OCI-M1 (cell line): ENCODE data around the gene PFKP.
"Not testable (repeated sequence)": the region's sequence is repeated elsewhere in the genome, so short reads cannot be mapped to it uniquely, and the experiment has no call there.

Source experiments
- DNase-seq: peaks from one replicate; lab custom pipeline; 2025; lab: John Stamatoyannopoulos, UW

The PFKP gene

DNA sequence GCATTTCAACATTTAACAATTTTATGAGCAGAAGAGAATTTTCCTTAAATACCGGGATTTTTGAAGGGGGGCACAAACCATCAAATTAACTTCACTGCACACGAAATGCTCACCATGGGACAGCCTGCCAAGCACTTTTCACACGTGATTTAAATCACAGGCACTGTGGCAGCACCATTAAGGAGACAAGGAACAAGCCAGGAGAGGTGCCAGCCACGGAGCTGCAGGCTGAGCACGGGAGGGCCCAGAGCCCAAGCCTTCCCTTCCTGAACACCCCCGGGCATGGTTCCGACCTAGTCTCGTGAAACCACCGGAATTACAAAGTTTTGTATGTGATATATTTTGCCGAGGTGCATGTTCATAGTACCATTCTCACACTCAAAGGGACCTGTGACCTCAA is 91.8 kb downstream of the PFKP start:
- no peak for DNase-seq

DNA sequence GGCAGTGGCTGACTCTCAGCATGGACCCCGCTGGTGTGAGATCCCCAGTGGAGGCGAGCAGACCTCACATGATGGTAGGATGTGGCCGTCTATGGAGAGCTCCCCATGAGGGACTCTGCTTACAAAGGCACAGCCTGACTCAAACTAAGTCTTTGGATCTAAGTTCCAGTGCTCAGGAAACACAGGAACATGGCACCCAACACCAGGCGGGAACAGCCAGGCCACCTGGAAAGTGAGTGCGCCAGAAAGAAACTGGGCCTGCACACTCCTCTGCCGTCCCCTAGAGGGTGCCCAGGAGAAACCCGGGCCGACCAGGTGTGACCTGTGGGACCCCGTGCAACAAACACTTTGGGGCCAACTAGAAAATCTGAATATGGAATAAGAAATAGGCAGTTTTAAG is 95.2 kb downstream of the PFKP start:
- DNase-seq = no peak

DNA sequence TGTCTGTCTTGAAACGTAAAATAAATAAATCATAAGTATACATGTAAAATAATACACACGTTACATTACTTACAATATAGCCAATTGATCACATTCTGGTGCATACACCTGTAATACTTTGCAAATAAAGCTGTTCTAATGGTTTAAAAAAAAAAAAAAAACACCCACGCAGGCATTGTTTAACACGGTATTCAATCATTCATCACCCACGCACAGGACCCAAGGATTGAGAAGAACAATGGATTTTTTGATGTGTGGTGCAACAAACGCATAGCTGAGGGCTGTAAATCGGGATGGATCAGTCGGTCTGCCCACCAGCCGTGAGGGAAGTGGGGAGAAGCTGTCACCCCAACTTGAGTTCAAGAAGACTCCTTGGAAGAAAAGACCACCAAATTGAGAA is 96.5 kb downstream of the PFKP start:
- no peak for DNase-seq

DNA sequence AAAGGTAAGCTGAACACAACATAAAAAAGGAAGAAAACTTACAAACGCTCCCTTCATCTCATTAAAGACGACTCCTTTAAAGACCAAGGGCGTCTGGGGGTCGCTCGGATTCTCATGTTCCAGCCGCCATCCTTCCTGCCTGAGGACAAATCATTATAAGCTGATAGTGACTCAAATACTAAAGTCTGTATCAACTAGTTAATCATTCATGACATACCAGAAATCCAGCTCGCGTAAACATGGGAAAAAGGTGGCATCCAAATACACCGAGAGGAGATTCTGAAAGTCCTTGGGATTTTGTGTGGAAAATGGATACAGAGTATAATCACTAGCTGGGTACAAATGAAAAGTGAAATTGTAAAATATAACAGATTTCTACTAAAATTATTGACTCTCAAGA is 97.8 kb downstream of the PFKP start:
- no peak for DNase-seq

DNA sequence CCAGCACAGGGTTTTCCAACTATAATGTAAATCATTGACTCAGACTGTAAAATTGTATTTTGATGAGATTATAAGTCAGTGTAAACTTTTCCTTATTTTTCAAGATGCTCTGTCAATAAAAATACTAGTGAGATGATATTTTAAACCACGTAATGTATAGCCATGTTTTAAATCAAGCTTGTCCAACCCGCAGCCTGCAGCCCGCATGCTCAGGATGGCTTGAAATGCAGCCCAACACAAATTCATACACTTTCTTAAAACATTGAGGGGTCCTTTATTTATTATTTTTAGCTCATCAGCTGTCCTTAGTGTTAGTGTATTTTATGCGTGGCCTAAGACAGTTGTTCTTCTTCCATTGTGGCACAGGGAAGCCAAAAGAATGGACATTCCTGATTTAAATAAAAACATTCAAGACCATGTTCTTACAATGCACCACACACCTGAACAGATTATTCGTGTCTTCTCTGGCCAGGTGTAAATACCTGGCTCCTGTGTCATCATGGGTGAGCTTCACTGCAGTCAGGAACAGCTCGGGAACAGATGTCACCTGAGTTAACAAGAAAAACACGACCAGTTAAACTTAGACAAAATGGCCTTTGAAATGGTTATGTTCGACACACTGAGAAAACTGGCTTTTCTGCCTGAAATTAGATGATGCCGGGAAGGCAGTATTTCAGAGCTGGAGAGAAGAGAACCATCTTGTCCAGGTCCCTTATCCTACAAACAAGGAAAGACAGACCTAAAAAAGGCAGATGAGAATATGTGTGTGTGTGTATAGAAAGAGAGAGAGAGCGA is 99.3 kb downstream of the PFKP start:
- DNase-seq = no peak

DNA sequence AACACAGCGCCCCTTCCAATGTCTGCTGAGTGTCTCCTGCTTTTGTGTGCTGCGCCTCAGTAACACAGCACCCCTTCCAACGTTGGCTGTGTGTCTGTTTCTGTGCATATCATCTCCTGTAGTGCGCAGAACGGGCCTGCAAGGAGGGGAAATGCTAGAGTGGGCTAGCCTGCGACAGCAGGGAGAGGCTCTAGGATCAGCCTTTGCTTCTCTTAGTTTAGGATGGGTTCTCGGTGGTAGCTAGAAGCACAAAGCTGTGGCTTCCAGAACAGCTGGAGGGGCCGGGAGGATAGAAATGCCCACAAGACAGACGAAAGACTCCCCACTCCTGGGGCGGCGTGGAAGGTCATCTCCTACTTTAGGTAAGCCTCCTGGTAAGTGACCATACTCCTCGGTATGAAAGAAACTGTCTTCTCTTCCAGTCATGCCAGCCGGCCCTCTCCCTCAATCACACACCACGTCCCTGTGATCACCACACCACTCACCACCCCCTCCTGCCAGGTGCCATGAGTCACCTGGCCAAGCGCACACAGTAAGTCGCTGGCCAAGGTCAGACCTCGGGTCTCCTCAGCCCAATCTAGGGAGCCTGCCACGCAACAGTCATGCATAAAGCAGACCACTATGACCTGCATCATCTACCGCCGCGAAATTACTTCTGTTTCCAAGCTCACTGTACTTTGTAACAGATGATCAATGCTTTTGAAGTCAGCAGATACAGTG is 100.4 kb downstream of the PFKP start:
- DNase-seq = no peak

DNA sequence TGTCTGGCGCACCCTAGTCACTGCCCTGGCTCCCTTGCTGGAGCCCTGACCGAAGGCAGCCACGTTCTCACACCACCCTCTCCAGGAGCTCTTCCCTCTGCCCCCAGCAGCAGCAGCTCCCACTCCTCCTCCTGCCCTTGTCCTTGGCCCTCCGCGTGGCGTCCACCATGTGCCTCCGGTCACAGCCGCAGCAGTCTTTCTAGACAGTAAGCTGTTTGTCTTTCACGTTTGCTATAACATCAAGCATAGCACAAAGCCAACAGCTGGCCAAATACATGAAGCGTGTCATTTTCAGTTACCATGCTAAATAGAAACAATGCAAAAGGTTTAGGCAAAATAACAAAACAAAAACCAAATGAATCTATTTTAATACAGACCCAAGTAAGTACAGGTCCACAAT is 101.9 kb downstream of the PFKP start:
- DNase-seq = no peak

DNA sequence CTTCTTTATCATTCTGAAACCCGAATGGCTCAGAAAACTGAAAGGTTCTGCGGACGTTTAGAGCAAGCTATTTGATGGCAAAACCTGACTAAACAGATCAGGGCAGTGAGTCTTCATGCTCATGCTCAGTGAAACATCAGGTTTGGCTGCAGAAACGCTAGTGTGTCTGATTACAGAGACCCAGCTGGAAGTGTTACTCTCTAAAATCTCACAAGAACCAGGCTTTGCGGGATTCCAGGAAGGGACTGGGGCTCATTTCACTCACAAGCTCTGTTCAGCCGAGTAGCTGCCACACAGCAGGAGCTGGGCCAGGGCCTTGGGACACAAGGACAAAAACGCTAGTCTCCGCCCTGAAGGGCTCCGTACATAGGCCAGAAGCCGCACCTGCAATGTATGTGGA is 102.3 kb downstream of the PFKP start:
- DNase-seq = no peak

DNA sequence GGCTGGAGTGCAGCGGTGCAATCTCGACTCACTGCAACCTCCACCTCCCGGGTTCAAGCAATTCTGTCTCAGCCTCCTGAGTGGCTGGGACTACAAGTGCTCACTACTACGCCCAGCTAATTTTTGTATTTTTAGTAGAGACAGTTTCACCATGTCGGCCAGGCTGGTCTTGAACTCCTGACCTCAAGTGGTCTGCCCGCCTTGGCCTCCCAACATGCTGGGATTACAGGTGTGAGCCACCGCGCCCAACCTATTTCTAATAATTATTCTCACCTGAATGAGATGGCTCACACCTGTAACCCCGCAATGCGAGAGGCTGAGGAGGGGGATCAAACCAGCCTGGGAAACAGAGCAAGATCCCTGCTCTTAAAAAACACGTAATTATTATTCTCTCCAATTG is 104.1 kb downstream of the PFKP start:
- DNase-seq = not testable (repeated sequence)

DNA sequence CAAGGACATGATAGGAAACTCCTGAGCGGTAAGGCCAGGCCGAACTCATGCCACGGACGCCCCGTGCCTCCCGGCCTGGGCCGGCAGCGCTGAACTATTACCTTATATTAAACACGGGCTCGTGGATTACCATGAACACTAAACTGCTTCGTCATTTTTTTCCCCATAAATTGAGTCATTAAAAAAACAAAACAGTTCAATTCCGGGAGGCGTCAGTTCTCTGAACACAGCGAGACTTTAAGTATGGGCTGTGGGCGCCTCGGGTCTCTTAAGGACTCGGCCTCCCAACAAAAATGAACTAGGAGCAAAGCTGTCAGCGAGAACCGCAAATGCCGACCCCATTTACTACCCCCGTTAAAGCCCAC is 104.7 kb downstream of the PFKP start:
- peak; percentile 67 for DNase-seq

DNA sequence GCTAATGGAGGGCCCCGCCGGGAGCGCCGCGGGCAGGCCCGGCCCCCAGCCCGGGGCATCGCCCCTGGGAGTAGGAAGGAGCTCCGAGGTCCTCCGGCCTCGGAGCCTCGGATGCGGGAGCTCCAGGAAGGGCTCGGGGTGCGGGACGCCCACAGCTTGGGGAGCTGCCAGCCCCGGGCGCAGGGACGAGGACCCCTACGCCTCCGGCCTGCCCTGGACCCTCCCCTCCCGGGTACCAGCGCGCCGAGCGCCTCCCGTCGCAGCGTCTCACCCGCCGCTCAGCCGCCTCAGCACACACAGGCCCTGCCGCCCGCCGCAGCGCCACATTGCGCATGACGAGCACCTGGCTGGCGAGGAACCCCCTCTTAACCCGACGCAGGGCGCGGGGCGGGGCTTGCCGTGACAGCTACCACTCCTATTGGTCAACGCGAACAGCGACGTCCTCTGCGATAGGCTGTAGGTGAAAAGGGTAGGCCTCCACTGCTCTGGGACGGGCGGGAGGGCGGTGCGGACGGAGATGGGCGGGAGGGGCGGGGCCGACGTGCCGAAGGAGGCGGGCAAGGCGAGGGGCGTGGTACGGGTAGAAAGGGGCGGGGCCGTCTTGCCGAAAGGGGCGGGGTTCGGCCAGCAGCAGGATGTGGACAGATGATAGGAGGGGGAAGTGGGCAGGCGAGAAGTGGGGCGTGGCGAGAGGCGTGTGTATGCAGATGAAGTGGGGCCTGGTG is 105.3 kb downstream of the PFKP start, which contains the start of gene PITRM1:
TSS of gene PITRM1 (minus strand) at position 337 of the 725 bp plus-strand sequence. CDS start at position 327, 10 bp downstream.
- peak; percentile 99 for DNase-seq

DNA sequence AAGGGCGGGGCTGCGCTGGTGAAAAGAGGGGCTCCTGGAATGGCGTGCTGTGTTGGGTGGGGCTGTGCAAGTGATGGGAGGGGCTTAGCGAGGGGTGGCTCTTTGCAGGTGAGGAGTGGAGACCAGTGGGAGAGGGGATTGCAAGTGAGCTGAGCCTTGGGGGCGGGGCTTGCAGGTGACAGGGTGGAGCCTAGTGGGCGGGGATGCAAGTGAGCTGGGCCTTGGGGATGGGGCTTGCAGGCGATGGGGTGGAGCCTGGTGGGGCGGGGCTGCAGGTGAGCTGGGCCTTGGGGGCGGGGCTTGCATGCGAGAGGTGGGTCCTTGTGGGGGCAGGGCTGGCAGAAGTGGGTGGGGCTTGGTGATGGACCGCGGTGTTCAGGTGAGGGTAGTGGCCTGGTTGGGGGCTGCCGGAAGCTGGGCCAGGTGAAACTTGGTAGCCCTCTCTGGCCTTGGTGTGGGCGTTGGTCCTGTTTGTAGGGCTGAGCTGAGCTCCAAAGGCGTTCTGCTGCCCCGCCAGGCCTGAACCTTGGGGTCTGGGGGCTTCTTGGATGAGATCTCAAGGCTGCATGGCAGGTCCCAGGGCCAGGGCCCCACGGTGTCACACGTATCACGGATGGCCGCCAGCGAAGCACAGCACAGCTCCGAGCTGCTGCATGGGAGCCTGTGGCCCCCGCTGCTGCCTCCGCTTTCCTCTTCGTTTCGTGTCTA is 106.0 kb downstream of the PFKP start:
- DNase-seq = no peak

DNA sequence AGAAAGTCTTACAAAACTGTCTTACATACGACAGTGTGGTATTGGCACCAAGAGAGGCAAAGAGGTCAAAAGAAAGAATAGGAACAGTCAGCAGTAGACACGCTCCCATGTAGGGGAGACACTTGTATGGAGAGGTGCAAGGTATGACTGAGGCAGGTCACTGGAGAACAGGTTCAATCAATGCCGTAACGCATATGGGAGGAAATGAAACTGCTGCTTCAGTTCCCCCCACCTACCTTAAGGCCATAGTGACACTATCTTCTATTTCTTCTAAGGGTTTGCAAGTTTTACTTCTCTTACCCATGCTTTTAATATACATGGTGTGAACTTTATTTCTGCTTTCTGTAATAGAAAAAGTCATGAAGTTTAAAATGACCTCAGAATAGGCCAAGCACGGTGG is 110.7 kb downstream of the PFKP start:
- no peak for DNase-seq

DNA sequence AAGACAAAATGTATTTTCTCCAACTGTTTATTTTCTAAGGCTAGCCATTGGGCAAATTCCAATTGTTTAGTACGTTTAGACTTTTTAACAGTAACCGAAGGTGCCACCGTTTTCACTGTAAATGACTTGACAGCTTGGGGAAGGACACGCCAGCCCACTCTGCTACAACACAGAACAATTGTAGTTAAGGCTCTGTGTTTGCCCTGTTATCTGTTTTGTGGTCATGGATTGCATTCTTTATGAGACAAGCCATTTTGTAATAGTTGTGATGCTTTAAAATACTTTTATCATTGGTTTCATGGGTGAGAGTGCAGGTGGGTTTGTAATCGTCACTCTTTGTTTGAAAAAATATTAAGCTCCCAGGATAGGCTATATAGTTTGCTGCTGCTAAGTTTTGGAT is 111.8 kb downstream of the PFKP start:
- DNase-seq = no peak

DNA sequence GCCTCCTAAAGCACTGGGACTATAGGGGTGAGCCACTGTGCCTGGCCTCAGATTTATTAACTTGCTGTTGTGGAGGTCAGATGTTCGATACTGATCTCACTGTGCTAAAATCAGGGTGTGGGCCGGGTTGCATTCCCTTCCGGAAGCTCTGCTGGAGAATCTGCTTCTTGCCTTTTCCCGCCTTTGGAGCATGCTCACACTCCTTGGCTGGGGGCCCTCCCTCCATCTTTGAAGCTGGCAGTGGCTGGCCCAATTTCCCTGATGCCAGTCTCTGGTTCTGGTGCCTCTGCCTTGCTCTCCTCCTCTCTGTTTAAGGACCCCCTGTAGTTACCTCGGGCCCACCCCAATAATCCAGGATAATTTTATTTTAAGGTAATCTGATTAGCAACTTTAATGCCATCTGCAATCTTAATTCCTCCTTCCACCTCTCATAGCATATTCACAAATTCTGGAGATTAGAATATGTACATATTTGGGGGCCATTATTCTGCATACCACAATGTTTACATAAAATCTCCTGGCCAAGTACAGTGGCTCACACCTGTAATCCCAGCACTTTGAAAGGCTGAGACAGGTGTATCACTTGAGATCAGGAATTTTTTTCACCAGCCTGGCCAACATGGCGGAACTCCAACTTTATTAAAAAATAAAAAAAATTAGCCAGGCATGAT is 113.1 kb downstream of the PFKP start:
- no peak for DNase-seq

DNA sequence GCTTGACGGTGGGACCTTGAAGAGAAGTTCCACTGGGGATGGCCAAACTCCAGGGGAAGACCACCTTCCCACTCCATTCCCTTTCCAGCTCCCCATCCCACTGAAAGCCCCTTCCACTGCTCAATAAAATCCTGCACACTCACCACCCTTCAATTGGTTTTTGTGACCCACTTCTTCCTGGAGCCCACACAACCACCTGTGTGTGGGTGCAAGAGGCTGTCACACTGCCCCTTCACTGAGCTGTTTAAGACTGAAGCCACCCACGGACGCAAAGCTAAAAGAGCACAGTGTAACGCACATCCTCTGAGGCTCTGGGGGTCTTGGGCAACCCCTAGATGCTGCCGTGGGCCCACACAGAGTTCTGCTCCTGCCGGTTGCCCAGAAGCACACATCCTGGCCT is 118.0 kb downstream of the PFKP start:
- no peak for DNase-seq

DNA sequence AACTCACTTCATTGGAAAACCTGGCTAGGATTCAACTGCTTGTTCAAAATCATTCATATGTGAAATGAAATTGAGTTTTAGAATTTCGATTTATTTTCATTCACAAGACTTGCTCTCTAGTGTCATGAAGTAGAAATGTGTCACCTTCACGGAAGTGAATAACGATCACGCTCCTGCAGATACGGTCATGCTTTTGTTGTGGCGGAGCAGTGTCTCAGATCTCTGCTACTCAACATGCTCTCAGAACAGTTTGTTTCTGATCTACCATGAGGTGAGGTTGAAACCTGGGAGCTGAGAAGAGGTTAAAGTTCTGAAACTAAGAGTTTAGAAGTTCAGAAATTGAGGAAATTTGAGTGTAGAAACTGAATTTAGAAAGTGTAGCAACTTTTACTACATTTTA is 119.0 kb downstream of the PFKP start:
- no peak for DNase-seq
